Inflammatory macrophage treated with lipopolysaccharide for 4 hours (primary cell): ENCODE data around the gene SLITRK2.

Experiments
- DNase-seq: peaks from one replicate; pipeline ENCODE4 v3.0.0-alpha.2; 2020

The SLITRK2 gene, protein sequence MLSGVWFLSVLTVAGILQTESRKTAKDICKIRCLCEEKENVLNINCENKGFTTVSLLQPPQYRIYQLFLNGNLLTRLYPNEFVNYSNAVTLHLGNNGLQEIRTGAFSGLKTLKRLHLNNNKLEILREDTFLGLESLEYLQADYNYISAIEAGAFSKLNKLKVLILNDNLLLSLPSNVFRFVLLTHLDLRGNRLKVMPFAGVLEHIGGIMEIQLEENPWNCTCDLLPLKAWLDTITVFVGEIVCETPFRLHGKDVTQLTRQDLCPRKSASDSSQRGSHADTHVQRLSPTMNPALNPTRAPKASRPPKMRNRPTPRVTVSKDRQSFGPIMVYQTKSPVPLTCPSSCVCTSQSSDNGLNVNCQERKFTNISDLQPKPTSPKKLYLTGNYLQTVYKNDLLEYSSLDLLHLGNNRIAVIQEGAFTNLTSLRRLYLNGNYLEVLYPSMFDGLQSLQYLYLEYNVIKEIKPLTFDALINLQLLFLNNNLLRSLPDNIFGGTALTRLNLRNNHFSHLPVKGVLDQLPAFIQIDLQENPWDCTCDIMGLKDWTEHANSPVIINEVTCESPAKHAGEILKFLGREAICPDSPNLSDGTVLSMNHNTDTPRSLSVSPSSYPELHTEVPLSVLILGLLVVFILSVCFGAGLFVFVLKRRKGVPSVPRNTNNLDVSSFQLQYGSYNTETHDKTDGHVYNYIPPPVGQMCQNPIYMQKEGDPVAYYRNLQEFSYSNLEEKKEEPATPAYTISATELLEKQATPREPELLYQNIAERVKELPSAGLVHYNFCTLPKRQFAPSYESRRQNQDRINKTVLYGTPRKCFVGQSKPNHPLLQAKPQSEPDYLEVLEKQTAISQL

DNA sequence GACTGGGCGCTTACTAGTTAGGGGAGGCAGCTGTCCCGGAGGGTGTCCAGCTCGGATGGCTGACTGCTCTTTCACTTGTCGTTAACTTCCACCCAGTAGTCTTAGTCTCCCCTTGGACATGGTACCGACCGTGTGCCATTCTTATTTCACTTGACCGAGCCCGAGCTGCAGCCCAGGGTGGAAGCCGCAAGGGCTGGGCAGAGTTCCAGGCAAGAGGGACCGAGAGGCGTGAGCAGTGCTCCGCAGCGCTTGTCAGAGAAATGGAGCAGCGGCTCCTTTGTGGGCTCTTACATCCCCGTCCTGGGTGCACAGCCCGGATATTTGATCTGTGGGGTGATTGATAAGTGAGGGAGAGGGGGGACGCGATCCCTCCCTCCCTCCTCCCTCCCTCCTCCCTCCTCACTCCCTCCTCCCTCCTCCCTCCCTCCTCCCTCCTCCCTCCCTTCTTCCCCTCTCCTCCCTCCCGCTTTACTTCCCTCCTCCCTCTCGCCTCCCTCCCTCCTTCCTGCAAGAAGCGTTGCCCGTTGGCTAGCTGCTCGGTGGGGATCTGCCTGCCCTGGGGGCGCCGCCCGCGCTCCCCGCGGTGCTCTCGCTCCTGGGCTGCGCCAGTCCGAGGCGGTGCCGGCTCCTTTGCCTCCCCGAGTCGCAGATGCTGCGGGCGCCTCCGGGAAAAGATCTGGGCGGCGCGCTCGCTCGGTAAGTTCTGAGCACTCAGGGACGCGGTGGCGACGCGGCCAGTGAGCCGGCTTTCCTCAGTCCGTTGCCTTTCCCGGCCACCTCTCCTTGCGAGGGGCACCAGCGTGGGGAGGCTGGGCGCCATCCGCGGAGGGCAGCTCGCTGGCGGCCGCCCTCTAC lies at the start of gene SLITRK2:
SLITRK2 (plus strand) TSS at position 499 of the 855 bp plus-strand sequence. CDS start 4,597 bp downstream, outside the sequence.
- no peak for DNase-seq

DNA sequence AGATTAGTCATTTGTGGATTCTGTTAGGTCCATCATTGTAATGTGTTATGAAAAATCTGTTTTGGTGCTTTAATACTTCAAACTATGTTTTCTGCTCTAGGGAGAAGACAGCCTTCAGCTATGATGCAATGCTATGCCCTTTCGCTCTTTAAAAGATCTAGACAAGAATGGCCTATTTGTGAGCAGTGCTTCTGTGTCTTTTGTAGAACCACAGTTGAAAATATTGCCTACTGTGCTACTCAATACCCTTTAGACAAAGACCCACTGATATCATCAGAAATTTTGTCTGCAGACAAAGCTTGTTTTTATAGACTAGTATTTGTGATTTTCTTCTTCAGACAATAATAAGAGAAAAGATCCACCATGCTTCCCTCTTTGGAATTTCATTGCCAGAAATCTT lies 44.6 kb upstream of the SLITRK2 start:
- no peak for DNase-seq

DNA sequence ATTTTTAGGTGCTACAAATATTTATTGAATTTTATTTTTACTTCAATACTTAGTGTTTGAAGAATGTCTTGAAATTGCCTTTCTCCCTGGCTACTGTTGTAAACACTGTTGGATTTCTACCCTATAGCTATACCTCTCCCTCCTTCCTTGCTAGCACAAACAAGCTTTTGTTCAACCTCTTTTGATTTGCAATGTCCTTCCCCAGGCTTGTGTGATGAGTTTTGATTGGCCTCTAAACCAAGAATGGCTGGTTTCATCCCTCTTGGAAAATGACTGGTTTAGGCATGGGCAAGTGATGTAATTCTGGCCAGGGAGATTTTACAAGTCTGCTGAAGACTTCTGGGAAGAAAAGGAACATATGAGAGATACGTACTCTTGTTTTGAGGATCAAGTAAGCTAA lies 25.3 kb upstream of the SLITRK2 start:
- DNase-seq, result no peak

DNA sequence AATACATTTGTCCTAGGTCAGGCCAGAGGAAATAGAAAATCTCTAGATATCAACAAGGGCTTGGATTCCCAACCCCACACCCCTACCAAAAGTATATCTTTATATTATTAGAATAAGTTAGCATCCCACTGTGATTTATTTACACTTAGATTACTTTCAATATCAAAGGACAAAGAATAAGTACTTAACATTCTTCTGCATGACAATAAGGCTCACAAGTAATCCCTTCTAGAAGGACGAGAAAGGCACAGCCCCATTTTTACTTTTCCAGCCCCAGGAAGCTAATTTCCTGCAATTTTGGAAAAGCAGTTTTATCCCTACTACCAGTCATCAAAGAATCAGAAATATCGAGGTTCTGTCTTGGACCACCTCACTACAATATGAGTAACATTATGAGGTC lies 14.1 kb upstream of the SLITRK2 start:
- no peak for DNase-seq

DNA sequence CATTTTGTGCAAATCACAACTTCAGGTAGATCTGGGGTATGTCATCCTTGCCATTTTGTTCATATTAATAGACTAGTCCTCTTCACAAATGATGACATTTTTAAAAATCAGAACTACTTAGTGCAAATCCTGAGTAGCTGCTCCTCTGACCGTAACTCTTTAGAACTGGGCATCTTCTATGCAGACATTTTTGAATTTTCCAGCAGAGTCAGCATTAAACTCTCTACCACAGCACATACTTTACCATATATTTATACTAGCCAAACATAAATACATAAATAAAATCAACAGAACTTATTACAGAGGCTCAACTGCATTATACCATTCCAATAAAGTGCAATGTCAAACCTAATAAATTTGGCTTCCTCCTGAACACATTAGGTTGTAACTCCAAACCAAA lies 4.5 kb upstream of the SLITRK2 start:
- no peak for DNase-seq

DNA sequence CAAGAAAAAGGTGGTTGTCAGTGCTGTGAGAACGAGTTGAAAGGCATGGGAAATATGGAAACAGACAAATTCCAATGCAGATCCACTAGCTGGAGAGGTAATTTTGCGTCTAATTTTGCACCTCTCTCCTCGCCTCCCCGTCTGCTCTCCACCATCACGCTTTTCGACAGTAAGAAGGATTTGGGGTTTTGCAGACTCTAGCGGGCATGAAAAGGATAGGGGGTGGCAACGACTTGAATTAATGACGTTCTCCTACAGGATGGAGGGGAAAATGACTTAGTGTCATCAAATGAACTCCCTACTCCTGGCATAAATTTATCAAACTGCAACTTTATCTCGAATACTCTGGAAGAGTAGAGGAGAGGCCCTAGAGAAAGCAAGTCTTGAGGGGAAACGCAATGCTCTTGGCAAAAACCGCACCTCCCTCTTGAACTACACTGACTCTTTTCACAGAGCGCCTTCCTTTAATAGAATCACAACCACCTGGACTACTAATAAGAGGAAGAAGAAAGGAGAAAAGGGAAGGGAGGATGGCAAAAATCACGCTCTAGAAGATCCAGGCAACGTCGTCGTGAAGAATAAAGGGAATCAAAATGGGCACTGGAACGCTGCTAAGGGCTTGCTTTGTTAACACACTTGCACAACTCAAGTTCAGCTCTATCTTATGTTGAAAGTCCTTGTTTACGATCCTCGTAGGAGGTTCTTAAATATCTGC lies 871 bp upstream of the SLITRK2 start:
- no peak for DNase-seq

DNA sequence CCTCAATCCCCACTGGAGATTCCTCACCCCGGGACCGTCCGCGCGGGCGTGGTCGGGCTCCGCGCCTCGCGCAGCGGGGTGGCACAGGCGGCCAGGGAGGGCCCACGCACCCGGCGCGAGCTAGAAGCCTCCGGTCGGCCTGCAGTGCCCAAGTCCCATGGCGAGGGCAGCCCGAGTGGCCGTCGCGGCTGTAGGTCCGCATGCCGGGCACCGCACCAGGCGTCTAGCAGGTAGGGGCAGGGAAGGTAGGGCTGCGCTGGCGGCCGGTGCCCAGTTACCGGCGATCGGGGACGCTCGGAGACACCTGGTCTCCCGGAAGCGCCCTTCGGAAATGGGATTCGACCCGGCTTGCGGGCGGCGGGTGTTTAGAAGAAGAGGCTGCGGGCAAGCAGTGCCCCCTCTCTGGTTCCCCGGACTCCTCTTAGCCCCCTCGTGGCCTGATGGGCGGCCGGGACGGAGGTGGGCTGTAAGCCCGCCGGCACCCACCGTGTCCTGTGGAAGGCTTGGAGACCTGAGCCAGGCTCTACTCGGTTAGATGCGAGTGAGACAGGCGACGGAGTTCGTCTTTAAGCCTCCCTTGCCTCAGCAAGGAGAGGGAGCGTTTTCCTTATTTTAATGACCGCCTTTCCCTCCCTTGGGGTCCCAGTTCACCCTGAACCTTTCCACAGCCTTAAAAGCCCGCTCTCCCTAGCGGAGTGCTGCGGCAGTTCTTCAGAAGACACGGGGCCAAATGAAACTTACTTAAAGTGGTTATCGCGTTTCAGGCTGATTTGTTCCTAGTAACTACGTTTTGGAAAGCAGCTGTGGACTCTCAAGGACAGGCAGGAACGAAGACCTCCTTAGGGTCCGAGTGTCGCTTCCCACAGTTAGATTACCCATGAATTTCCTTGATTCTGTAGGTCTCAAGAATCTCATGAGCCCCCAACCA lies 821 bp downstream of the SLITRK2 start:
- DNase-seq, result no peak

DNA sequence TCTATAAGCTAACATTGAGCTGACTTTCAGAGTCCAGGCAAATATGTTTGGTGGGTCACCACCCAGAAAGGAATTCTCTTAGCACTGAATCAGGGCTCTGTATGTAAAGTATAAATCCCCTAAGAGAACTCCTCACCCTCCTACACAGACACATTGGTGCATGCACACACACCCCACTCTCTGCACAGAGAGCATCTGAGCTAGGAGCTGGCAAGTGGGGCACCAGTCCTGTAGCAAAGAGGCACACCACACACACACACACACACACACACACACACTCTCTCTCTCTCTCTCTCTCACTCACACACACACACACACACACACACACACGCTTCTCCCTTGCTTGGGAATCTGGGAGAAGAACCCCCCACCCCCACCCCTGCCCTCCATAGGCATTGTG lies 3.2 kb downstream of the SLITRK2 start:
- DNase-seq, result no peak

DNA sequence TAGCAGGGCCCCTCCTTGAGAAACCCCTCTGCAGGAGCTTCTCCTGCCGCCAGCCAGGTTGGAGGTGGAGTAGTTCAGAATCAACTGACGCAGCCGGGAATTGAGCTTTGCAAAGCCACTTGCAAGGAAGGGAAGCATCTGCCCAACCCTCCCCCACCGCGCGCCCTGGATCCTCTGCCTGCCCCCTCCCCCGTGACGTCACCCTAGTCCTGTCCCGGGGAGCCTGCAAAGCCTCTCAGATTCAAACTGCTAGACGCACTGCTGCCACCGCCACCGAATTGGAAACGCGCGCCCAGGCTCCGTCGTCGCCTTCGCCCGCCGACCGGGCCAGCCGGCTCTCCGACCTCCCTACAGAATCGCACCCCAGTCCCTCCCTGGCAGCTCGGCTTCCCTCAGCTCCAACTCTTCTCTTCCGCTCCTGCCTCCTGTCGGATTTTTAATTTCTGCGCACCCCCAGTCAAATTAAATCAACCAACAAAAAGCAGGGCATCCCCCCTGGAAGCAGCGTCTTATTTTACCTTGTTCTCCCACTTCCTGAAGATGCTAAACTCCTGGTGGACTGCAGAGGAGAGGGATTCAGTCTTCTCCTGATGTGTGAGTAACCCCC lies 3.8 kb downstream of the SLITRK2 start:
- DNase-seq, result no peak

DNA sequence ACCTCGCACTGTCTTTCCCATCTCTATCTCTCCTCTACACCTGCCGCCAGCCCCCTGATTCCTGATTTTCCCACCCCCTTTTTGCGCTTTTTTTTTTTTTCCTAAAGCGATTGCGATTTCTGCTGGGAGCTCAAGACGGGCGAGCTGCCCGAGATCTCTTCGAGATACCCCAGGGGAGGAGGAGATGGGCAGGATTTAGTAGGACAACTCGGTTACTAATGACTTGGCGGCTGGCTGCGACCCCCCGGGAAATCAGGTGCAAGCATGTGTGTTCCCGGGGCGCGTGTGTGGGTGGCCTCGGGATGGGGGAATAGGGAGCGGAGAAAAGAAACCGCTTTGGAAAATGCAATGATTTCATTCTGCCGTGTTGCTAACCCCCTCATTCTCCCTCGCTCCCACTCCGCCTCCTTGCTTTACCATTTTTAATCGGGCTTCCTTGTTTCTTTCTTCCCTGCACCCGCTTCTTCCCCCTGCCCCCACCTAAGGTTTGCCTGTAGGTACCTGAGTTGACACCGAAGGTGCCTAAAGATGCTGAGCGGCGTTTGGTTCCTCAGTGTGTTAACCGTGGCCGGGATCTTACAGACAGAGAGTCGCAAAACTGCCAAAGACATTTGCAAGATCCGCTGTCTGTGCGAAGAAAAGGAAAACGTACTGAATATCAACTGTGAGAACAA lies 4.4 kb downstream of the SLITRK2 start:
- no peak for DNase-seq

DNA sequence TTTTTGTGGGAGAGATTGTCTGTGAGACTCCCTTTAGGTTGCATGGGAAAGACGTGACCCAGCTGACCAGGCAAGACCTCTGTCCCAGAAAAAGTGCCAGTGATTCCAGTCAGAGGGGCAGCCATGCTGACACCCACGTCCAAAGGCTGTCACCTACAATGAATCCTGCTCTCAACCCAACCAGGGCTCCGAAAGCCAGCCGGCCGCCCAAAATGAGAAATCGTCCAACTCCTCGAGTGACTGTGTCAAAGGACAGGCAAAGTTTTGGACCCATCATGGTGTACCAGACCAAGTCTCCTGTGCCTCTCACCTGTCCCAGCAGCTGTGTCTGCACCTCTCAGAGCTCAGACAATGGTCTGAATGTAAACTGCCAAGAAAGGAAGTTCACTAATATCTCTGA lies 5.5 kb downstream of the SLITRK2 start:
- DNase-seq, result no peak

DNA sequence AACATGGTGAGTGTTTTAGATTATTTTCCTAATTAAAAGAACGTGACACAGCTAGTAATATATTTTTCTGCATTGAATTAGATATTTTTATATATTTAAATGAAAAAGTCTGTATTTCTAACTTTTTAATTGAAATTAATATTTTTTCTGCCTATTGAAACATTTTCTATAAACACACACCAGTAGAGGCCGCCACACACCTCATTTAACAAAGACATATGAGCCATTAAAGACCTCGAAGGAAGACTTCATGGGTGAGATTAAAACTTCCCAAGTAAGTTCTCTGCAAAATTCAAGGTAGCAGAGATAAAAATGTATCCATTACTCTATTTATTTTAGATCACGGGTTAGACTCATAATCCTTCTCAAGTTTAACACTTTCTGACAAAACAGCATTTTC lies 8.3 kb downstream of the SLITRK2 start:
- no peak for DNase-seq

DNA sequence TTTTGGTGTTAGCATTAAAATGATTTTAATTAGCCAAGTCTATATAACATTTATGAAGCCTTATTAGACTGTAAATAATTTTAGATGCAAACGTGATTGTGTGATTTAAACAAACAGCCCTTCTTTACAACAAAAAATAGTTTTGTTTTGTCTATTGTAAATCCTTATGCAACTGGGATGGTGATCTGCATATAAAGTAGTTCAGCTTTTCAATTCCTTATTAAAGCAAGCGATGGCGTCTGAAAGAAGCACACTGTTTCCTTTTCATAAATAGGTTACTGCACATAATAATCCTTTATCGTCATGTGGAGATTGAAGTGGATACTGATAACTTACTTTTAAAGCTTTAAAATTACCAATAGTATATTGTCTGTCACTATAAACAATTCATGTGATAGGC lies 8.8 kb downstream of the SLITRK2 start:
- DNase-seq, result no peak

DNA sequence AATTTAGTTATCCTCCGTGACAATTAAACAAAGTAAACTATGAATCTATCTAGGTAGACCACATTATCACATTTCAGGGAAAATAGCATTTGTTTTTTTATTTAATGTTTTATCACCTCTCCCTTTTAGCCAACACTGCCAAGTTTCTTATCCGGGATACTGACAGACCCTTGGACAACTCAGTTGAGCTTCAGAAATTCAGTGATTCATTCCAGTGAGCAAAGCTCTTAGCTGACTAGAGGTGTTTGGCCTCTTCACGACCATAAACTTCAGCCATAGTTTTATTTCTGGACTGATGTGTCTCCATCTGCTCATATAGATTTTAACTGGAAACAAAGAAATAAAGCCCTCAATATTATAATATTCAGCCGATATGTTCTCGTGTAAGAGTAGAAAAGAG lies 15.2 kb downstream of the SLITRK2 start:
- no peak for DNase-seq

DNA sequence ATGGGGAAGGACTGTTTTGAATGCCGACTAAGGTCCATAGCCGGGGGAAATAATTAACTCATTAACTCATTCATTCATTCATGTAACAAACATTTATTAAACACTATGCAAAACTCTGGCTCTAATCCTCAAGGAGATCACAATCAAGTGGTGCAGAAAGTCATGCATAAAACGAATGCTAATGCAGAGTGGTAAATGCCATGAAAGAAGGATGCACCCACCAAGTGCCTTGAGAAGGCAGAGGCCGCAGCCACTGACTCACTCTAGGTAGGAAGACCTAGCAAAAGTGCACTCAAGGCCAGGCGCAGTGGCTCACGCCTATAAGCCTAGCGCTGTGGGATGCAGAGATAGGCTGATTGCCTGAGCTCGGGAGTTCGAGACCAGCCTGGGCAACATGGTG lies 22.9 kb downstream of the SLITRK2 start:
- DNase-seq, result no peak

DNA sequence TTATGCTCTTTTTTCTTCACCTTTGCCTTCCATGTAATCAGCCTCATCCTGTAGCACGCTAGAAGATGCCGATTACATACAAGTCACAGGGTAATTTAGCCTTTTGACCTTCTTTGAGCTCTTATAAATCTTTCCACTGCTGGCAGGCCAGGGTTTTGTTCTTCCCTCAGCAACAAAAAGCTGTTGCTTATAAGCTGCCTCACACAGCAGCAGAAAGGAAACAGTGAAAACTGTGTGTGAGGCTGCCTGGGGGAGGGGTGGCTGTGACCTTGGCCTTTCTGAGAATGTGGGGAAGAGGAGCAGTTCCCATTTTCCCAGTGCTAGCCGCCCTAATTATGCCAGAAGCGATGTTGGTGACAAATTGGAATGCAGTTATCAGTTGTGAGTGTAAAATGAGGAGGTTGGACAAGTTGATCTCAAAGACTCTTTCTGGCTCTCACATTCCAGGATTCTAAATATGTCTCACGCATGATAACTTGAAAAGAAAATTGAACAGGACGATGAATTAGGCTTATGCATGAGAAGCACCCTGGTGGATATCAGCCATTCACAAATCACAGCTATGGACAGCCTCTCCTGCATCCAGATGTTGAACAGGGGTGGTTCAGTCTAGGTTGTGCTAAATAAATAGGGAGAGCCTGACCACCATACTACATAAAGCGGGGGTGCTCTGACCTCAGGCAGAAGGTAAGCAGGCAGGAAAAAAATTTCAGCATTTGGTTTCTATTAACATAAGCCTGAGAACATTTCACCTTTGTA lies 25.7 kb downstream of the SLITRK2 start:
- no peak for DNase-seq

DNA sequence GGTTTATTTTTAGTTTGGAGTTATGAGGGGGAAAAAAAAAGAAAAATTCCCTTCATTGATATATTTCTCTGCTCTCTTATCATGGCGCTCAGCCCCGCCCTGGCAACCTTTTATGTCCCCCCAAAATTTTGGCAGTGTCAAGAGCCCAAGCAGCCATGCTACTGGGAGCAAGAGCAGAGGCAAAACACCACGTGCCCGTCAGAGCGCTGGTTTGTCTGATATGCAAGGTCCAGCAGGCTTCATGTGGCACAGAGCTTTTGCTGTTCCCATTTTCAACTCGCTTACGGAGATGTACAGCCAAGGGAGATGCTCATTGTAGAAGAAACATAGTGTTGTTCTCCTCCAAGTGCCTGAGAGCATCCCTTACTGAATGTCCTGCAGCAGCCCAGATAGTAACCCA lies 27.3 kb downstream of the SLITRK2 start:
- DNase-seq, result no peak

DNA sequence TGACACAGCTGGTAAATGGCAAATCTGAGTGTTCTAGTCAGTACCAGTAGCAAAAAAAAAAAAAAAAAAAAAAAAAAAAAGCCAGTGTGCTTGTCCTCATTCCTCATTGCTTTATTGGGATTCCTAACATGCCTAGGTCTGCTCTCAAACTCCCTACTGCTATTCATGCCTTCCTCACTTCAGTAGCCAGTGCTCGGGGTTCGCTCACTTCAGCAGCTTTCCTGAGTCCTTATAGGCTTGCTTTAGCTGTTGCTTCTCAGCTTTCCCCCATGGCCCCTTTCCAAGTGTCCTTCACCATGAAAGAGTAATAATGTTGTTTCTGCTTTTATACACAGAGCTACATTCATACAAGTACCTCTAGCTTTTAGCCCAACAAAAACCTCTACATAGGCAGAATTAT lies 30.8 kb downstream of the SLITRK2 start:
- no peak for DNase-seq

DNA sequence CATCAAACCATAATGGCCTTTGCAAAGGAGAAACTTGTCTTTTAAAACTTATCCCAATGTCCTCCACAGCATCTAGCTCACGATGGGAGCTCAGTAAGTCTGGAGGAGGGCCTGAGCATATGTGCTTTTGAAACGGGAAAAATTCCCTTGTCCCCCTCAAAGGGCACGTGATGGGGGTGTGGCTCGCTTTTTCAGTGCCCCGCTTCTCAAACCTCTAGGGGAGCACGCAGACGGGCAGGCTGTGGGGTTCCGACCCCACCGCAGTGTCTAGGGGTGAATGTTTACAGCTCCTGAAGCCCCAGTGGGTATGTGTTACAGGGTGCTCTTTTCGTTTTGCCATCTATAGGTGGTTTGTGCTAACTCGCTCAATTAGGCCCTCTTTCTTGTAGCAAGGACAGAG lies 31.2 kb downstream of the SLITRK2 start:
- no peak for DNase-seq

DNA sequence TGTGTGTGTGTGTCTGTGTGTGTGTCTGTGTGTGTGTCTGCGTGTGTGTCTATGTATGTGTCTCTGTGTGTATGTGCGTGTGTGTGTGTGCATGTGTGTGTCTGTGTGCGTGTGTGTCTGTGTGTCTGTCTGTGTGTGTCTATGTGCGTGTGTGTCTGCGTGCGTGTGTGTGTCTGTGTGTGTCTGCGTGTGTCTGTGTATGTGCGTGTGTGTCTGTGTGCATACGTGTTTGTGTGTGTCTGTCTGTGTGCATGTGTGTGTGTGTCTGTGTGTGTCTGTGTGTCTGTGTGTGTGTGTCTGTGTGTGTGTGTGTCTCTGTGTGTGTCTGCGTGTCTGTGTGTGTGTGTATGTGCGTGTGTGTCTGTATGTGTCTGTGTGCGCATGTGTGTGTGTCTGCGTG lies 35.6 kb downstream of the SLITRK2 start:
- DNase-seq, result no peak
